CD4-positive, alpha-beta T cell treated with Interleukin-12 subunit alpha and Interleukin-12 subunit beta, for 1 hour (primary cell): ENCODE data around the gene CTNNBL1.

Experiments used
- DNase-seq: peaks from one replicate; pipeline ENCODE4 v3.0.0-alpha.2; 2020

Gene CTNNBL1

GRCh38 chr20:37882961-37883712, 189.3 kb downstream of the CTNNBL1 start:
- no peak for DNase-seq

- DNase-seq, result no peak
These were observed 191.2 kb downstream of the CTNNBL1 start for GRCh38 chr20:37885042-37885441.

GRCh38 chr20:37885593-37886503, 192.0 kb downstream of the CTNNBL1 start:
- DNase-seq, result no peak

GRCh38 chr20:37886851-37887297, 193.0 kb downstream of the CTNNBL1 start:
- no peak for DNase-seq

GRCh38 chr20:37888641-37889040, 194.8 kb downstream of the CTNNBL1 start:
- no peak for DNase-seq

GRCh38 chr20:37890108-37890507, 196.3 kb downstream of the CTNNBL1 start:
- no peak for DNase-seq

- no peak for DNase-seq
These were observed 196.8 kb downstream of the CTNNBL1 start for GRCh38 chr20:37890643-37891042.

- no peak for DNase-seq
These were observed 198.2 kb downstream of the CTNNBL1 start for GRCh38 chr20:37892001-37892400.

GRCh38 chr20:37893566-37894241, 199.9 kb downstream of the CTNNBL1 start:
- no peak for DNase-seq

- no peak for DNase-seq
These were observed 200.6 kb downstream of the CTNNBL1 start for GRCh38 chr20:37894454-37894853.

- DNase-seq, result no peak
These were observed 201.3 kb downstream of the CTNNBL1 start for GRCh38 chr20:37895166-37895565.

GRCh38 chr20:37896932-37897548, 203.2 kb downstream of the CTNNBL1 start:
- no peak for DNase-seq

GRCh38 chr20:37898233-37899104, 204.6 kb downstream of the CTNNBL1 start:
- DNase-seq, result no peak

GRCh38 chr20:37899105-37900045, 205.5 kb downstream of the CTNNBL1 start:
- no peak for DNase-seq

GRCh38 chr20:37901240-37901639, 207.4 kb downstream of the CTNNBL1 start:
- no peak for DNase-seq

- DNase-seq, result peak; percentile 5
These were observed 208.0 kb downstream of the CTNNBL1 start for GRCh38 chr20:37901654-37902503.

- no peak for DNase-seq
These were observed 208.9 kb downstream of the CTNNBL1 start, which contains the start of gene VSTM2L for GRCh38 chr20:37902504-37903313. Gene VSTM2L (plus strand): TSS chr20:37903127. CDS start chr20:37903351, 224 bp downstream.

GRCh38 chr20:37903317-37904007, 209.6 kb downstream of the CTNNBL1 start:
- no peak for DNase-seq
